Fibroblast of pulmonary artery (primary cell): ENCODE measurements around the gene SH3TC2.

Source experiments
- DNase-seq: peaks from one replicate; pipeline ENCODE4 v3.0.0-alpha.2; 2010; ENCODE audit warnings: low read depth
- H3K4me3 ChIP-seq: replicated peaks from 2 replicates; pipeline ENCODE4 v1.5.1; 2011; ENCODE audit warnings: low read depth, mild to moderate bottlenecking, control low read depth, low read length, moderate library complexity
- TF ChIP-seq, protein P1 (sequence below): IDR thresholded peaks from 2 replicates; pipeline ENCODE4 v1.5.1; 2011; ENCODE audit warnings: mild to moderate bottlenecking, control low read depth, low read length, inconsistent platforms; ENCODE audit errors: missing control alignments

Gene SH3TC2

DNA sequence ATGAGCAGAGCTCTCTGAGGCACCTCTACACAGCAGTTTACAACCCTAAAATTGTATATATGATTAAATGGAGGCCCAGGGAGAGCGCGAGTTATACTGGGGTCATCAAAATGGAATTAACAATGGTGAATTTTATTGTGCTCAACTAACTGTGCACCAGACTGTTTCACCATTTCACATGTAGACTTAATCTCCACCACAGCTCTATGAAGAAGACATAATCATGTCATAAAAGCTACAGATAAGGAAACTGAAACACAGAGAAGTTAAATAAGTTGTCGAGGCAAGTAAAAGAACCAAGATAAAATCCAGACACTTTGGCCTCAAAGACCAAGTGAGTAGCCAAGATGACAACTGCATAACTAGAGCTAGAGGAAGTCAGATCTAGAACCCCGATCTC, 1.5 kb downstream of the SH3TC2 start:
- H3K4me3 ChIP-seq, result no peak overlapping the region
- TF ChIP-seq, protein P1, sequence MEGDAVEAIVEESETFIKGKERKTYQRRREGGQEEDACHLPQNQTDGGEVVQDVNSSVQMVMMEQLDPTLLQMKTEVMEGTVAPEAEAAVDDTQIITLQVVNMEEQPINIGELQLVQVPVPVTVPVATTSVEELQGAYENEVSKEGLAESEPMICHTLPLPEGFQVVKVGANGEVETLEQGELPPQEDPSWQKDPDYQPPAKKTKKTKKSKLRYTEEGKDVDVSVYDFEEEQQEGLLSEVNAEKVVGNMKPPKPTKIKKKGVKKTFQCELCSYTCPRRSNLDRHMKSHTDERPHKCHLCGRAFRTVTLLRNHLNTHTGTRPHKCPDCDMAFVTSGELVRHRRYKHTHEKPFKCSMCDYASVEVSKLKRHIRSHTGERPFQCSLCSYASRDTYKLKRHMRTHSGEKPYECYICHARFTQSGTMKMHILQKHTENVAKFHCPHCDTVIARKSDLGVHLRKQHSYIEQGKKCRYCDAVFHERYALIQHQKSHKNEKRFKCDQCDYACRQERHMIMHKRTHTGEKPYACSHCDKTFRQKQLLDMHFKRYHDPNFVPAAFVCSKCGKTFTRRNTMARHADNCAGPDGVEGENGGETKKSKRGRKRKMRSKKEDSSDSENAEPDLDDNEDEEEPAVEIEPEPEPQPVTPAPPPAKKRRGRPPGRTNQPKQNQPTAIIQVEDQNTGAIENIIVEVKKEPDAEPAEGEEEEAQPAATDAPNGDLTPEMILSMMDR, result no peak
- no peak for DNase-seq

DNA sequence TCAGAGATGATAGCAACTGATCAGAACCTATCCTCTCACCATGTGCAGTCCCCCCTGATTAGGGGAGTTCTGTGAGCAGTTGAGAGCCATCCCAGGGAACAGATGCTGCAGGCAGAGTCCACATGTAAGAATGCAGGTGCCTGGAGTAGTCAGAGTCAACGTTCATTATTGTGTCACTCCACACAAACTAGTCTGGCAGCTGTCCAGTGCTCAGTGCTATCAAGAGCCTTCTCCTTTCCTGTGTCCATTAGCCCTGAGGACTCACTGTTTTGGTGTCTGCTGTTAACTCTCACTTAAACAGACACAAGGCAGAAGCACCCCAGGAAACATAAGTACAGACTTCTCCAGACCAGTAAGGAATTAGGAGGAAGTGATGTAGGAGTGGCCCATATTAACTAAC, 2.5 kb downstream of the SH3TC2 start:
- TF ChIP-seq, protein P1, result no peak
- H3K4me3 ChIP-seq, result no peak overlapping the region
- peak; percentile 70 for DNase-seq

DNA sequence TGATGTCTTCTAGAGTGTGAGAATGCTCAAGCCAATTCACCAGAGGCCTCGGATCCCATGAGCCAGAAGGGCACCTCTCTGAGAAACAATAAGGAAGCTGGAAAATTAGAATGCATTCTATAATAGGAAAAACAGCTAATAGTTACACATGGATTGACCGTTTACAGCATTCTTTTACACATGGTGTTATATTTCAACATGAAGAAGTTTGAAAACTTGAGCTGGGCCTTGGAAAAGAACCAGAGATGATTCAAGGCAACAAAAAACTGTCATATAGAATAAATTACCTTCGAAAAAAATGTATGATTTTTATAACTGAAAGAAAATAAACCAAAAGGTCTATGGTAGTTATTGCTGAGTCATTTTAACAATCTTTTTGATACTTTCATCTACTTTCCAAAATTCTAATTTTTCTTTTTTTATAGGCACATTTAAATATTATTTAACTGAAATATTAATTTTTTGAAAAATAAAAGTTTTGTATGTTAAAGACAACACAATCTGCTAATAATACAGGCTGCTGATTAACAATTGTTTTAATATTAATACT, 6.2 kb downstream of the SH3TC2 start:
- TF ChIP-seq, protein P1, result no peak
- no peak for DNase-seq
- no peak overlapping the region for H3K4me3 ChIP-seq

DNA sequence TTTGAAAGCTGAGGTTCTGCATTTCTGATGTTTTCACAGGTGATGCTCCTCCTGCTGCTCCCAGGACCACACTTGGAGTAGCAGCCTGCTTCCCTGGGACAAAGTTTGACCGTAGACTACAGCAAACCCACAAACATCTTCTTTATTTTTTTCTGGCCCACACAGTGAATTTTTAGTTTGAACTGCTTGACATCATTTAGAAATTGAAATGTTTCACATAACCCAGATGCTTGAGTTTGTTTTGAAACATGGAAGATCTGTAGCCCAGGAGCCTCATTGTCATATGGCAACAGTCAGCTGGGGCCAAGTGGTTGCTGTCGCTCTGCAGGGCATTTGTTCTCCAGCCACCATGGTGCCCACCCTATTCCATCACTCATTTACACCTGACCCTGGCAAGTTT, 8.4 kb downstream of the SH3TC2 start:
- no peak for DNase-seq
- TF ChIP-seq, protein P1, result no peak
- H3K4me3 ChIP-seq, result no peak overlapping the region

DNA sequence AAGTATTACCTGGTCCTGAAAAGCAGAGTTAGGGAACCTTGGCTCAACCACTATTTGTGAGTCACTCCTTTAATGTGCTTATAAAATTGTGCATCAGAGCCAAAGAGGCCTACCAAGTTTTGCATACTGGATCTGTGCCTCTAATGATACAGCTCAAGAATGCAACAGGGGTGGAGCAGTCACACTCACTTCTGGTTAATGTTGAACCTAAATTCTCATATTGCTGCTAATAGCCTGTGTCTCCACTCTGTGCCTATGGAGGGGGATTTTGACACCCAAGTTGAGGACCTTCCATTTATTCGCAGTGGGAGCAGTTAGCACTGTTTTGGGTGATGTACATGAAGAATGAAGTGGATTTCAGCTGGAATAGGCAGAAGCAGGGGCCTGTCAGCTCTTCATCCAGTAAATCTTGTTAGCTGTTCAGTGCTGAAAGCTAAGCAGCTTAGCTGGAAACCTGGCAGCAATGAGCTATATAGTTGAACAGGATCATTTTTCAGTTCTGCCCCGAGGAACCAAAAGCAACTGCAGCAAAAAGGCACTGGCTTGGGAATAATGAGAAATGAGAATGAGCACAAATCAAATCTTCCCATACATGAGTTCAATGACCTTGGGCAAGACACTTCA, 9.7 kb downstream of the SH3TC2 start:
- TF ChIP-seq, protein P1, result no peak
- no peak for DNase-seq
- no peak overlapping the region for H3K4me3 ChIP-seq

DNA sequence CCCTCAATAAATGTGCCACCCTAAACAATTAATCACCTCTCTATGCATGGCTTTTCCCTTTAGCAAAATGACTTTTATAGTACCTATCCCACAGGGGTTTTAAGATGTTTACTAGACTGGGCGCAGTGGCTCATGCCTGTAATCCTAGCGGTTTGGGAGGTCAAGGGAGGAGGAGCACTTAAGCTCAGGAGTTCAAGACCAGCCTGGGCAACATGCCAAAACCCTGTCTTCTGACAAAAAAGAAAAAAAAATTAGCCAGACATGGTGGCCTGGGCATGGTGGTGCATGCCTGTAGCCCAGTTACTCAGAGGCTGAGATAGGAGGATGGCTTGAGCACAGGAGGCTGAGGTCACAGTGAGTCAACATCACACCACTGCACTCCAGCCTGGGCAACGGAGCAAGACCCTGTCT, 13.5 kb downstream of the SH3TC2 start:
- TF ChIP-seq, protein P1, result no peak
- DNase-seq, result no peak
- no peak overlapping the region for H3K4me3 ChIP-seq

DNA sequence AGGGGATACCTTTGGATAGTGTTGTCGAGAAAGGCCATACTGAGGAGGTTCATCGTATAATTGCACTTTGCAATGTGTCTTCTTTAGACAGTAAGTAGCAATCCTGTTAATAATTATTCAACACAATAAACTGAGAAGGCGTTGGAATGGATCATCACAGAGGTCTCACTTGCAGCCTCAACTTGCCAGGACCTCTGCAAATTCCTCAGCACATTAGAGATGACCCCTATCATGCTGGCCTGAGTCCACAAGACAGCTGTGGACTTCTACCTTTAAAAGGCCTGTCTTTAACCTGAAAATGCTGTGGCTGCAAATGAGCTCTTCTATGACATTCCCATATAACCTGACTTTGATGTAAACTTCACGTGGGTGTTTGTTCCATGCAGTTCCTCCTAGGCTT, 14.1 kb downstream of the SH3TC2 start:
- H3K4me3 ChIP-seq, result no peak overlapping the region
- no peak for DNase-seq

More for the DNA sequence above, 14.1 kb downstream of the SH3TC2 start:
- TF ChIP-seq, protein P1, result no peak
